ENCODE measurements around the gene NUDCD3.

DNA sequence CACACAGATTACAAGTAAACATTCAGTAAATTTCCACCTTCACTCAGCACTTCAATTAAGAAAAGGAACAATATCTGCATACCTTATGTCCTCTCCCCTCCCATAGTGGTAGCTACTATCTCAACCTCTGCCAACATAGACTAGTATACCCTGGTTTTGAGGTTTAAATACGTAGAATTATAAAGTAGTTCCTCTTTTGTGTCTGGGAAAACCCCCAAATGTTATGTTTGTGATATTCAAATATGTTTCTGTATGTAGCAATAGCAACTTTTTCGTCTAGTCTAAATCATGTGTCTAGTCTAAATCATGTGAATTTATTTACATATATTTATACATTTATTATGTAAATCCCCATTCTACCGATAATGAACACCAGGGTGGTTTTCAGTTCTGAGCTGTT, 151.9 kb downstream of the NUDCD3 start:
- TF ChIP-seq, protein P1, sequence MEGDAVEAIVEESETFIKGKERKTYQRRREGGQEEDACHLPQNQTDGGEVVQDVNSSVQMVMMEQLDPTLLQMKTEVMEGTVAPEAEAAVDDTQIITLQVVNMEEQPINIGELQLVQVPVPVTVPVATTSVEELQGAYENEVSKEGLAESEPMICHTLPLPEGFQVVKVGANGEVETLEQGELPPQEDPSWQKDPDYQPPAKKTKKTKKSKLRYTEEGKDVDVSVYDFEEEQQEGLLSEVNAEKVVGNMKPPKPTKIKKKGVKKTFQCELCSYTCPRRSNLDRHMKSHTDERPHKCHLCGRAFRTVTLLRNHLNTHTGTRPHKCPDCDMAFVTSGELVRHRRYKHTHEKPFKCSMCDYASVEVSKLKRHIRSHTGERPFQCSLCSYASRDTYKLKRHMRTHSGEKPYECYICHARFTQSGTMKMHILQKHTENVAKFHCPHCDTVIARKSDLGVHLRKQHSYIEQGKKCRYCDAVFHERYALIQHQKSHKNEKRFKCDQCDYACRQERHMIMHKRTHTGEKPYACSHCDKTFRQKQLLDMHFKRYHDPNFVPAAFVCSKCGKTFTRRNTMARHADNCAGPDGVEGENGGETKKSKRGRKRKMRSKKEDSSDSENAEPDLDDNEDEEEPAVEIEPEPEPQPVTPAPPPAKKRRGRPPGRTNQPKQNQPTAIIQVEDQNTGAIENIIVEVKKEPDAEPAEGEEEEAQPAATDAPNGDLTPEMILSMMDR (IDR thresholded peaks at IDR 0.05): no peak
- TF ChIP-seq POLR2A (IDR thresholded peaks at IDR 0.05): no peak
